Measurements from ENCODE around the gene DNAL1. TPM values are rescaled to one million over a fixed set of nuclear protein-coding genes. Genes with fewer than 3 reads are reported as not detected.

DNAL1 gene
- total and polyA plus RNA-seq, 10 donors = 2.2 to 15.4 (median 6.1) TPM

- intact Hi-C loops (cut with DNase I; ENCODE audit: low total_unique reads) = no loop called here
- 59 to 95% (median 78%) methylated on average over 3 of the region's 3 CpGs for WGBS, 5 donors
- Histone ChIP-seq H3K27me3 (replicated peaks in 1 of 7) (peaks cover 0 to 13% (median 0%) of the 10 kb centered on the region in 7 donors), H3K4me3 (peak overlapping the region in 5 of 8 donors; percentile 66 to 95 (median 80)), H3K36me3 (no peaks in the 10 kb centered on the region), H3K9me3 (peaks cover 0 to 8% (median 0%) of the 10 kb centered on the region in 8 donors), H3K4me1 (peaks cover 0 to 22% (median 13%) of the 10 kb centered on the region in 6 donors), H3K27ac (peak overlapping the region in 4 of 8 donors; percentile 84 to 90 (median 86))
- TF ChIP-seq POLR2A (IDR thresholded peaks at IDR 0.05) = no peak
- TF ChIP-seq CTCF (IDR thresholded peaks at IDR 0.05 in 8 of 11, conservative IDR thresholded peaks at IDR 0.05 in 3 of 11) = no peak
- TF ChIP-seq POLR2AphosphoS5 (IDR thresholded peaks at IDR 0.05) = no peak
- no peak for DNase-seq
Observed at GRCh38 chr14:73613419-73613963, 31.3 kb upstream of the DNAL1 start.

- Histone ChIP-seq H3K4me1 (peaks cover 0 to 18% (median 12%) of the 10 kb centered on the region in 6 donors), H3K27ac (no peak overlapping the region), H3K27me3 (replicated peaks in 1 of 7) (peaks cover 0 to 13% (median 0%) of the 10 kb centered on the region in 7 donors), H3K4me3 (no peak overlapping the region), H3K36me3 (no peaks in the 10 kb centered on the region), H3K9me3 (no peaks in the 10 kb centered on the region)
- no peak for TF ChIP-seq CTCF (IDR thresholded peaks at IDR 0.05 in 8 of 11, conservative IDR thresholded peaks at IDR 0.05 in 3 of 11)
- no peak for TF ChIP-seq POLR2AphosphoS5 (IDR thresholded peaks at IDR 0.05)
- no peak for TF ChIP-seq POLR2A (IDR thresholded peaks at IDR 0.05)
- WGBS, 5 donors = 84 to 93% (median 92%) methylated on average over 4 of the region's 4 CpGs
- DNase-seq = no peak
- intact Hi-C loops (cut with DNase I; ENCODE audit: low total_unique reads) = no loop called here
Observed at GRCh38 chr14:73616831-73617230, 28.0 kb upstream of the DNAL1 start.

GRCh38 chr14:73619524-73619923 is 25.3 kb upstream of the DNAL1 start:
- no peaks in the 10 kb centered on the region for H3K9me3 ChIP-seq
- H3K27me3 ChIP-seq (replicated peaks in 1 of 7) = no peaks in the 10 kb centered on the region
- no peaks in the 10 kb centered on the region for H3K4me1 ChIP-seq
- no peak overlapping the region for H3K27ac ChIP-seq
- no peaks in the 10 kb centered on the region for H3K36me3 ChIP-seq
- no peak overlapping the region for H3K4me3 ChIP-seq
- 63 to 91% (median 88%) methylated on average over 1 of the region's 1 CpG for WGBS, 5 donors
- intact Hi-C loops (cut with DNase I; ENCODE audit: low total_unique reads) = no loop called here
- no peak for DNase-seq
- TF ChIP-seq POLR2A (IDR thresholded peaks at IDR 0.05) = no peak
- no peak for TF ChIP-seq POLR2AphosphoS5 (IDR thresholded peaks at IDR 0.05)
- TF ChIP-seq CTCF (IDR thresholded peaks at IDR 0.05 in 8 of 11, conservative IDR thresholded peaks at IDR 0.05 in 3 of 11) = no peak

GRCh38 chr14:73620268-73620667 is 24.5 kb upstream of the DNAL1 start:
- TF ChIP-seq POLR2A (IDR thresholded peaks at IDR 0.05) (no peak), POLR2AphosphoS5 (IDR thresholded peaks at IDR 0.05) (no peak), CTCF (IDR thresholded peaks at IDR 0.05 in 8 of 11, conservative IDR thresholded peaks at IDR 0.05 in 3 of 11) (no peak)
- H3K9me3 ChIP-seq = no peaks in the 10 kb centered on the region
- H3K4me1 ChIP-seq = no peaks in the 10 kb centered on the region
- intact Hi-C loops (cut with DNase I; ENCODE audit: low total_unique reads) = no loop called here
- no peak overlapping the region for H3K27ac ChIP-seq
- no peaks in the 10 kb centered on the region for H3K27me3 ChIP-seq (replicated peaks in 1 of 7)
- no peaks in the 10 kb centered on the region for H3K36me3 ChIP-seq
- WGBS, 5 donors = 83 to 91% (median 88%) methylated on average over 7 to 10 of the region's 10 CpGs
- no peak overlapping the region for H3K4me3 ChIP-seq
- DNase-seq = no peak
